ACC112 (cell line): ENCODE data around the gene NSF.

ENCODE experiments used
- H2AFZ ChIP-seq: fragments of 200-600 bp; sonication (generic); one replicate; pipeline ENCODE4 v1.6.0; 2017; ENCODE audit warnings: antibody characterized with exemption, low read length; ENCODE audit not compliant: unreplicated experiment
- H3K27ac ChIP-seq: fragments of 200-600 bp; sonication (generic); 2 replicates; pipeline ENCODE4 v1.5.1; 2014; ENCODE audit warnings: low read depth, mild to moderate bottlenecking, antibody characterized with exemption, low read length, moderate library complexity
- H3K27me3 ChIP-seq: fragments of 200-600 bp; sonication (generic); 2 replicates; pipeline ENCODE4 v1.6.1; 2014; ENCODE audit warnings: mild to moderate bottlenecking, antibody characterized with exemption, low read length, moderate library complexity, mixed read lengths; ENCODE audit not compliant: insufficient read depth
- H3K36me3 ChIP-seq: fragments of 200-600 bp; sonication (generic); 2 replicates; pipeline ENCODE4 v1.6.1; 2016; ENCODE audit warnings: mild to moderate bottlenecking, antibody characterized with exemption, low read length, moderate library complexity, mixed read lengths; ENCODE audit not compliant: insufficient read depth
- H3K4me1 ChIP-seq: fragments of 200-600 bp; sonication (generic); one replicate; pipeline ENCODE4 v1.6.1; 2016; ENCODE audit warnings: low read length, mixed read lengths; ENCODE audit not compliant: insufficient read depth, unreplicated experiment, control insufficient read depth
- H3K4me3 ChIP-seq: fragments of 200-600 bp; sonication (generic); 2 replicates; pipeline ENCODE4 v1.5.1; 2014; ENCODE audit warnings: mild to moderate bottlenecking, low read depth, low read length
- H3K79me2 ChIP-seq: fragments of 200-600 bp; sonication (generic); one replicate; pipeline ENCODE4 v1.6.0; 2016; ENCODE audit warnings: low read length; ENCODE audit not compliant: control insufficient read depth, unreplicated experiment, insufficient read depth

NSF gene

DNA sequence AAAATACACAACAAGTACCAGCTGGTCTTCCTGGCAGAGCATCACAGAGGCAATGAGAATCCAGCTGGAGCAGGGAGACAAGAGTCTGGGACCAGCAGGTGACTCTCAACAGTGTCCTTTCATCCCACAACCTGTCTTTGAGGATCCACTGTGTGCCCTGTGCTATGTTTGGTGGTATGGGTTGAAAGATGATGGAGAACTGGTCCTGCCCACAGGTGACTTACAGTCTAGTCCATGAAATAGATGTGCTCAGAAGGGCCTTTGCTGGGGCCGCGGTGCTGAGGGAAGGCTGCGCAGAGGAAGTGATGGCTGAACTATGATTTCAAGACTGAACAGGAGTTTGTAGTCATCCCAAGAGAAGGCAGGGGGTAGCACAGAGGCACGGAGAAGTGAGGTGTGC is 210.1 kb downstream of the NSF start:
- Histone ChIP-seq H3K27me3 (peaks cover 17% of the 10 kb centered on the region), H3K79me2 (no peaks in the 10 kb centered on the region), H3K27ac (no peak overlapping the region), H3K4me1 (no peaks in the 10 kb centered on the region), H3K36me3 (no peaks in the 10 kb centered on the region), H3K4me3 (no peak overlapping the region), H2AFZ (no peak overlapping the region)

DNA sequence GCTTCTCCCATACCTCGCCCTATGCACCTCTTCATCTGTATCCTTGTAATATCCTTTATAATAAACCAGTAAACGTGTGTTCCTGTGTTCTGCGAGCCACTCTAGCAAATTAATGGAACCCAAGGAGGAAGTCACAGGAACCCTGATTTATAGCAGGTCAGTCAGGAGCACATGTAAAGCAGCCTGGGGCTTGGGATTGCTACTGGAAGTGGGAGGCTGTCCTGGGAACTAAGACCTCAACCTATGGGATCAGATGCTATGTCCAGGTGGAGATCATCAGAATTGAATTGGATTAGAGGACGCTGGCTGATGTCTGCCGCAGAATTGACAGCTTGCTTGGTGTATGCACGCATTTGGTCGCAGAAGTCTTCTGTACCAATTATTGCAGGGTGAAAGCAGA is 212.3 kb downstream of the NSF start:
- Histone ChIP-seq H3K4me1 (no peaks in the 10 kb centered on the region), H3K27ac (no peak overlapping the region), H3K4me3 (no peak overlapping the region), H3K79me2 (no peaks in the 10 kb centered on the region), H2AFZ (no peak overlapping the region), H3K36me3 (no peaks in the 10 kb centered on the region), H3K27me3 (no peaks in the 10 kb centered on the region)

DNA sequence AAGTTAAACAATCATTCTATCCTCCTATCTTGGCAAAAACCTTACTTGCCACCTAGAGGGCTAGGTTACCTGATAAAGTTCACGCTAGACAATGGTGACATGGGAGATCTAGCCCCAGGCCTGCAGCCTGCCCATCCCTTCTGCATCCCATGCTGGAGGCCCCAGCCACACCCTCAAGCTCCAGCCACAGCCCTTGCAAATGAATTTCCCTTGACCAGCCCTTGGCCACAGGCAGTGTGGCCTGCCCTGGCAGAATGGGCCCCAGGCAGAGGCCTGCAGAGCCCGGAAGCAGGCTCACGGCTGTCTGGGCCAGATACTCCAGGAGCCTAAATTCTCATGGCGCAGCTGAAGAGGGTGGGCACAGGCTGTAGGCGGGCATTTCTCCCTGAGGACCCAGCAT is 213.1 kb downstream of the NSF start:
- H3K36me3 ChIP-seq: no peaks in the 10 kb centered on the region
- H3K4me1 ChIP-seq: no peaks in the 10 kb centered on the region
- no peak overlapping the region for H3K4me3 ChIP-seq
- no peak overlapping the region for H2AFZ ChIP-seq
- H3K27ac ChIP-seq: no peak overlapping the region
- no peaks in the 10 kb centered on the region for H3K79me2 ChIP-seq
- no peaks in the 10 kb centered on the region for H3K27me3 ChIP-seq

DNA sequence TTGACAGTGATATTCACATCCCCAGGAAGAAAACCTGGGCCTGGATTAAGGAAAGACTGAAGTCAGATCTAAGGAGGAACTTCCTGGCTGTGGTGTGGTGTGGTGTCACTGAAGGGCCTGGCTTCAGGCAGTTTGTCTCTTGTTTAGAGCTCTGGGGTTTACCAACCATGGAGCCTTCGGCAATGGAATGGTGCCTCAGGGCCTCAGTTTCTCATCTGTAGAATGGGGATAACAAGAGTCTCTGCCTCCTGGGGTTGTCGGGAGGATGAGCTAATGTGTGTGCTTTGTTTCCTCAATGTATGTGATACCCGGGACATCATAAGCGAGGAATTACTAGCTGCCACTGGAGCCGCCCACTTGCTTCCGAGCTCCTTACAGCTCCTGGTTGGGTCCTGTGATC is 215.3 kb downstream of the NSF start:
- no peak overlapping the region for H3K27ac ChIP-seq
- no peaks in the 10 kb centered on the region for H3K27me3 ChIP-seq
- no peaks in the 10 kb centered on the region for H3K36me3 ChIP-seq
- no peak overlapping the region for H3K4me3 ChIP-seq
- no peaks in the 10 kb centered on the region for H3K79me2 ChIP-seq
- no peaks in the 10 kb centered on the region for H3K4me1 ChIP-seq
- no peak overlapping the region for H2AFZ ChIP-seq
